K562 (cell line): ENCODE results near the gene IL23R. TPM values are rescaled to one million over a fixed set of nuclear protein-coding genes. Genes with fewer than 3 reads are reported as not detected.

Experiments
- ATAC-seq: fragments of 200-7000 bp; cut with Tn5 transposase; 3 replicates; pipeline ENCODE4 v1.9.1; 2020; ENCODE audit warnings: moderate library complexity
- BruUV-seq: library from RNA; stranded (reverse); fragments of 400-500 nt; replicated peaks from 2 replicates; lab custom pipeline; 2021; lab: Mats Ljungman, UMichigan
- CTCF ChIA-PET: fragments of 300-600 bp; formaldehyde crosslinking; extraction: SDS; loops from one replicate; lab custom pipeline; 2021; ENCODE audit warnings: low intra/inter-chr PET ratio; lab: Yijun Ruan, JAX
- POLR2A ChIA-PET: fragments of 300-600, 350-650 bp; sonication (Branson Sonifier 250); formaldehyde crosslinking; extraction: SDS; loops from one replicate; lab custom pipeline; 2021; ENCODE audit warnings: antibody characterized with exemption, inconsistent platforms; lab: Yijun Ruan, JAX
- DNase-seq, 4 experiments: peaks; one replicate each; pipeline versions ENCODE4 v3.0.0 to v3.0.0-alpha.2; 2011 to 2018; ENCODE audit warnings: low spot score in 3 of 4, mixed read lengths in 3 of 4; ENCODE audit errors: extremely low read depth in 1 of 4
- FAIRE-seq: peaks from 2 replicates; lab custom pipeline; 2011; peaks lifted over from hg19 to GRCh38; lab: Jason Lieb, UNC
- H2AFZ ChIP-seq: 2 replicates; pipeline ENCODE4 v1.6.0; 2011; ENCODE audit warnings: low read depth, low read length, control low read depth, inconsistent platforms
- H3K27ac ChIP-seq: fragments of 200-600 bp; 3 replicates; pipeline ENCODE4 v1.8.0; 2011; ENCODE audit warnings: low read depth, mild to moderate bottlenecking, control low read depth, inconsistent platforms, low read length, moderate library complexity, mixed read lengths; ENCODE audit errors: extremely low read depth
- H3K27me3 ChIP-seq, 2 experiments: fragments of 300-600 bp in 1 of 2; 2 replicates in 1 of 2; 3 replicates in 1 of 2; pipeline versions ENCODE4 v1.6.0 to v1.8.0; 2011; ENCODE audit warnings: inconsistent platforms in 2 of 2, low read length in 2 of 2, mild to moderate bottlenecking in 1 of 2, mixed read lengths in 1 of 2, moderate library complexity in 1 of 2; ENCODE audit not compliant: control insufficient read depth in 2 of 2, insufficient read depth in 2 of 2
- H3K36me3 ChIP-seq: fragments of 300-600 bp; 3 replicates; pipeline ENCODE4 v1.8.0; 2011; ENCODE audit warnings: mild to moderate bottlenecking, low read length, inconsistent platforms; ENCODE audit not compliant: control insufficient read depth, insufficient read depth
- H3K4me1 ChIP-seq, 2 experiments: fragments of 200-600 bp in 1 of 2; replicated peaks in 1 of 2; 2 replicates in 1 of 2; 3 replicates in 1 of 2; pipeline versions ENCODE4 v1.5.1 to v1.8.0; 2011; ENCODE audit warnings: inconsistent platforms in 2 of 2, low read length in 2 of 2, mild to moderate bottlenecking in 1 of 2, mixed read lengths in 1 of 2, moderate library complexity in 1 of 2; ENCODE audit not compliant: control insufficient read depth in 2 of 2, insufficient read depth in 2 of 2
- H3K4me2 ChIP-seq: 2 replicates; pipeline ENCODE4 v1.6.1; 2011; ENCODE audit warnings: low read length, control low read depth, inconsistent platforms, mixed read lengths; ENCODE audit not compliant: insufficient read depth
- H3K4me3 ChIP-seq: fragments of 200-600 bp; sonication (generic), shearing (Covaris generic); 2 replicates; pipeline ENCODE4 v1.5.1; 2016; ENCODE audit warnings: control low read depth, inconsistent platforms
- H3K79me2 ChIP-seq: fragments of 200-600 bp; 3 replicates; pipeline ENCODE4 v1.8.0; 2011; ENCODE audit warnings: low read length, inconsistent platforms; ENCODE audit not compliant: control insufficient read depth, insufficient read depth
- H3K9ac ChIP-seq, 2 experiments: 2 replicates each; pipeline versions ENCODE4 v1.6.0 to v1.6.1; 2011; ENCODE audit warnings: low read depth in 2 of 2, low read length in 2 of 2, control low read depth in 1 of 2, inconsistent platforms in 1 of 2, mild to moderate bottlenecking in 1 of 2, mixed read lengths in 1 of 2; ENCODE audit not compliant: insufficient read depth in 1 of 2
- H3K9me1 ChIP-seq: one replicate; pipeline ENCODE4 v1.6.0; 2011; ENCODE audit warnings: inconsistent platforms, mild to moderate bottlenecking, low read length, moderate library complexity; ENCODE audit not compliant: control insufficient read depth, insufficient read depth
- H3K9me3 ChIP-seq: replicated peaks from 2 replicates; pipeline ENCODE4 v1.5.1; 2011; ENCODE audit warnings: low read depth, low read length, inconsistent platforms; ENCODE audit not compliant: control insufficient read depth, insufficient read depth
- H4K20me1 ChIP-seq: replicated peaks from 2 replicates; pipeline ENCODE4 v1.6.1; 2011; ENCODE audit warnings: low read length, inconsistent platforms, mixed read lengths; ENCODE audit not compliant: control insufficient read depth, insufficient read depth
- MEF2A ChIP-seq: IDR thresholded peaks from 2 replicates; pipeline ENCODE4 v1.6.1; 2011; ENCODE audit warnings: low read depth, mild to moderate bottlenecking, low read length, moderate library complexity; ENCODE audit not compliant: control insufficient read depth
- NONO ChIP-seq, 2 experiments: fragments of 200-400 bp in 1 of 2; fragments of 450-650 bp in 1 of 2; formaldehyde crosslinking in 1 of 2; IDR thresholded peaks; 2 replicates each; pipeline ENCODE4 v1.6.1; 2017; ENCODE audit warnings: low read depth in 2 of 2, mild to moderate bottlenecking in 2 of 2, moderate library complexity in 2 of 2, low read length in 1 of 2
- NR3C1 ChIP-seq: sonication (generic); formaldehyde crosslinking; IDR thresholded peaks from 2 replicates; pipeline ENCODE4 v1.8.1; 2022; ENCODE audit warnings: missing genetic modification reagents
- TCF3 ChIP-seq: sonication (generic); formaldehyde crosslinking; IDR thresholded peaks from 2 replicates; pipeline ENCODE4 v1.4.0; 2020; ENCODE audit warnings: mild to moderate bottlenecking, missing genetic modification reagents
- ZNF146 ChIP-seq: IDR thresholded peaks from one replicate; pipeline ENCODE4 v1.6.1; 2018; ENCODE audit warnings: missing compliant biosample characterization; ENCODE audit not compliant: unreplicated experiment
- ZNF41 ChIP-seq: fragments of 250-450 bp; sonication (Bioruptor Pico); conservative IDR thresholded peaks from 2 replicates; pipeline ENCODE4 v1.4.0; 2020; ENCODE audit warnings: mild to moderate bottlenecking
- ZNF717 ChIP-seq: fragments of 250-450 bp; sonication (Bioruptor Pico); IDR thresholded peaks from 2 replicates; pipeline ENCODE4 v1.5.0; 2021
- ZNF76 ChIP-seq: fragments of 250-450 bp; sonication (Bioruptor Pico); IDR thresholded peaks from 2 replicates; pipeline ENCODE4 v1.4.0; 2020; ENCODE audit warnings: mild to moderate bottlenecking, moderate library complexity, borderline replicate concordance
- ZNF766 ChIP-seq: fragments of 200-800 bp; sonication (Bioruptor generic); conservative IDR thresholded peaks from 2 replicates; pipeline ENCODE4 v1.6.1; 2016; ENCODE audit warnings: missing genetic modification characterization, missing compliant biosample characterization
- ZNF830 ChIP-seq: fragments of 250-450 bp; sonication (Bioruptor Pico); IDR thresholded peaks from 2 replicates; pipeline ENCODE4 v1.5.0; 2021; ENCODE audit warnings: mild to moderate bottlenecking
- WGBS: fragments of 100-300 bp; shearing (Covaris generic); methylation state at CpG from one replicate; pipeline ENCODE4 v1.1.6; 2016; ENCODE audit warnings: low coverage, mixed read lengths; ENCODE audit not compliant: insufficient coverage; ENCODE audit errors: missing lambda C conversion rate; 5-methylcytosine and 5-hydroxymethylcytosine counted together
- in situ Hi-C: fragments of 300-500 bp; cut with MboI; formaldehyde crosslinking; loops from 4 replicates; pipeline ENCODE4 v1.15.0; 2018; ENCODE audit warnings: inconsistent platforms, mixed read lengths
- intact Hi-C: fragments of 100-400 bp; cut with micrococcal nuclease; formaldehyde crosslinking; loops from 2 replicates; pipeline ENCODE4 v1.14.2; 2022
- polyA plus RNA-seq, 8 experiments: library from polyadenylated mRNA; depleted of rRNA in 4 of 8; stranded (reverse) in 5 of 8; unstranded in 3 of 8; fragments of >200 nt; fragmentation: Nextera tagmentation in 2 of 8; fragmentation: Illumina TruSeq in 1 of 8; extraction: Ambion mirVana in 2 of 8; extraction: Trizol in 1 of 8; gene quantifications; 2 replicates each; pipeline versions ENCODE4 v1.2.1 to v1.2.3, GENCODE V29; 2011 to 2014; ENCODE audit warnings: inconsistent platforms in 1 of 8, missing spikeins in 1 of 8
- total RNA-seq, 7 experiments: library from RNA; depleted of rRNA in 6 of 7; stranded (reverse); fragments of >200 nt in 6 of 7; fragmentation: Illumina TruSeq in 2 of 7; extraction: Trizol in 2 of 7; gene quantifications; 2 replicates each; pipeline versions ENCODE4 v1.2.1 to v1.2.3, GENCODE V29; 2011 to 2021; ENCODE audit warnings: low replicate concordance in 1 of 7
- TF ChIP-seq, protein P1 (sequence below): sonication (generic); formaldehyde crosslinking; IDR thresholded peaks from 2 replicates; pipeline ENCODE4 v1.8.0; 2023; ENCODE audit warnings: mild to moderate bottlenecking, missing genetic modification reagents
- TF ChIP-seq, protein P2 (sequence below): fragments of 250-450 bp; sonication (Bioruptor Pico); IDR thresholded peaks from 2 replicates; pipeline ENCODE4 v1.8.0; 2021; ENCODE audit warnings: moderate library complexity, mild to moderate bottlenecking, inconsistent platforms
- TF ChIP-seq, protein P3 (sequence below): fragments of 250-450 bp; sonication (Bioruptor Pico); IDR thresholded peaks from 2 replicates; pipeline ENCODE4 v1.8.0; 2022; ENCODE audit warnings: inconsistent platforms
- TF ChIP-seq, protein P4 (sequence below), 2 experiments: IDR thresholded peaks; 2 replicates each; pipeline ENCODE4 v1.6.1; 2011; ENCODE audit warnings: borderline replicate concordance in 1 of 2, control low read depth in 1 of 2, low read depth in 1 of 2, low read length in 1 of 2, mild to moderate bottlenecking in 1 of 2, mixed read lengths in 1 of 2, moderate library complexity in 1 of 2; ENCODE audit not compliant: insufficient read depth in 1 of 2, insufficient read length in 1 of 2, poor library complexity in 1 of 2, severe bottlenecking in 1 of 2; ENCODE audit errors: extremely low read depth in 1 of 2

IL23R gene
- total and polyA plus RNA-seq, 9 of the 15 experiments (the other 6 are each of a cell fraction or from before 2014, with no cell fraction given) = 4.4 to 52.7 (median 22.8) TPM

DNA sequence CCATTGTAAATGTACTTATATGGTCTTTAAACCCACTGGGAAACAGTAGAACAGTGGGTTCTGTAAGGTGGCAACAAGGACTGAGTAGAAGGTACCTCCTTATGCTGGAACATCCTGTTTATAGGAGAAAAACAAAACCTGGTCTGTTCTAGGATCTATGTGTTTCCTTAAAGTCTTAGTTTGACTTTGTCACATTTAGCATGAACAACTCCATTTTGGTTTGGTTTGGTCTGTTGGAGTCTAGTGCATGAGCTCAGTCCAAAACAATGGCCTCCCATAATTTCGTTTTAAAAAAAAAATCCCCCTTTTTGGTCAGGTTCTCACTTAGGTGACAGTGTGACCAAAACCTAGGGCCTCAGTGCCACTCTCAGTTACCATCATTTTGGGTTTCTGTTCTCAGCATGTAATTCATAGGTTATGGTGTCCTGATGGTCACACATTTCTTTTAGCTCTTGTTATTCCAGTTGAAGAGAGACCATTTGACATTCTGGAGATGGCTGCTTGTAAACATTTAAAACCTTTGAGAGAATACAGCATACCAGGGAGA, 75.0 kb downstream of the IL23R start:
- WGBS = 0% methylated on average over 1 of the region's 1 CpG
- no peaks in the 10 kb centered on the region; the same call in 2 of the 3 replicates for H3K79me2 ChIP-seq
- POLR2A ChIA-PET = interaction anchor here (0.8 to 2.0 kb wide), 2 partner anchors 16 to 46 kb away, joined by 3 to 5 read pairs; no protein-coding TSS in a partner anchor

DNA sequence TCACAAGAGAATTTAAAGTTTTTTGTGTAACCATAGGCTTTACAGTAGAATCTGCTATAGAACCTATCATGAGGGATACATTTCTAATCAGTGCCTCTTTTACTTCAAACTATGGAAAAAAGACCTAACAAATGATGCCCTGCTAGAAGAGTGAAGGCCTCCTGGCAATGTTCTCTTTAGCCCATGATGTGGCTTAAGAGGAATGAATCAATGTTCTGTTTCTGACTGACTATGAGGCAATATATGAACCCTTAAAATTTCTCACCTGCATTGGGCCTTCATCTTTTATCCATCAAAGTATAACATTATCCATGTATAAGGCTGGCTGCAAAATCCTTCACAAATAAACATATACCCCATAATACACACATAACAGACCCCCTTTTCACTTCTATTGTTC, 75.8 kb downstream of the IL23R start:
- H3K27ac ChIP-seq = no peak overlapping the region
- no TSS peak for BruUV-seq
- intact Hi-C loops = no loop called here
- H3K36me3 ChIP-seq = peaks cover 28% of the 10 kb centered on the region; the same call in 2 of the 3 replicates
- H3K4me2 ChIP-seq = no peak overlapping the region
- H3K9me3 ChIP-seq = no peaks in the 10 kb centered on the region
- DNase-seq (no peak), FAIRE-seq (no peak), ATAC-seq (no peak)
- no peaks in the 10 kb centered on the region for H3K9me1 ChIP-seq
- no peak overlapping the region for H2AFZ ChIP-seq
- H3K9ac ChIP-seq = no peak overlapping the region
- in situ Hi-C loops = no loop called here
- POLR2A ChIA-PET = interaction anchor here (0.8 to 2.0 kb wide), 2 partner anchors 17 to 46 kb away, joined by 3 to 5 read pairs; no protein-coding TSS in a partner anchor
- H4K20me1 ChIP-seq = no peaks in the 10 kb centered on the region
- CTCF ChIA-PET = no interaction called here
- H3K79me2 ChIP-seq = no peaks in the 10 kb centered on the region; the same call in 2 of the 3 replicates
- no peaks in the 10 kb centered on the region for H3K27me3 ChIP-seq
- H3K4me1 ChIP-seq = no peaks in the 10 kb centered on the region
- H3K4me3 ChIP-seq = no peak overlapping the region
- TF ChIP-seq ZNF146 (CRISPR knock-in tag) (no peak), ZNF76 (no peak), MEF2A (no peak), ZNF830 (CRISPR knock-in tag) (no peak), NONO (IDR thresholded peaks at IDR 0.05; ENCODE audit: low read depth in 2 of 2, low read length in 1 of 2) (no peak), NR3C1 (CRISPR knock-in tag) (no peak)
- TF ChIP-seq, protein P1, sequence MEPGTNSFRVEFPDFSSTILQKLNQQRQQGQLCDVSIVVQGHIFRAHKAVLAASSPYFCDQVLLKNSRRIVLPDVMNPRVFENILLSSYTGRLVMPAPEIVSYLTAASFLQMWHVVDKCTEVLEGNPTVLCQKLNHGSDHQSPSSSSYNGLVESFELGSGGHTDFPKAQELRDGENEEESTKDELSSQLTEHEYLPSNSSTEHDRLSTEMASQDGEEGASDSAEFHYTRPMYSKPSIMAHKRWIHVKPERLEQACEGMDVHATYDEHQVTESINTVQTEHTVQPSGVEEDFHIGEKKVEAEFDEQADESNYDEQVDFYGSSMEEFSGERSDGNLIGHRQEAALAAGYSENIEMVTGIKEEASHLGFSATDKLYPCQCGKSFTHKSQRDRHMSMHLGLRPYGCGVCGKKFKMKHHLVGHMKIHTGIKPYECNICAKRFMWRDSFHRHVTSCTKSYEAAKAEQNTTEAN (CRISPR knock-in tag) = no peak
- TF ChIP-seq, protein P2, sequence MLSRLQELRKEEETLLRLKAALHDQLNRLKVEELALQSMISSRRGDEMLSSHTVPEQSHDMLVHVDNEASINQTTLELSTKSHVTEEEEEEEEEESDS (CRISPR knock-in tag) = no peak
- TF ChIP-seq, protein P3, sequence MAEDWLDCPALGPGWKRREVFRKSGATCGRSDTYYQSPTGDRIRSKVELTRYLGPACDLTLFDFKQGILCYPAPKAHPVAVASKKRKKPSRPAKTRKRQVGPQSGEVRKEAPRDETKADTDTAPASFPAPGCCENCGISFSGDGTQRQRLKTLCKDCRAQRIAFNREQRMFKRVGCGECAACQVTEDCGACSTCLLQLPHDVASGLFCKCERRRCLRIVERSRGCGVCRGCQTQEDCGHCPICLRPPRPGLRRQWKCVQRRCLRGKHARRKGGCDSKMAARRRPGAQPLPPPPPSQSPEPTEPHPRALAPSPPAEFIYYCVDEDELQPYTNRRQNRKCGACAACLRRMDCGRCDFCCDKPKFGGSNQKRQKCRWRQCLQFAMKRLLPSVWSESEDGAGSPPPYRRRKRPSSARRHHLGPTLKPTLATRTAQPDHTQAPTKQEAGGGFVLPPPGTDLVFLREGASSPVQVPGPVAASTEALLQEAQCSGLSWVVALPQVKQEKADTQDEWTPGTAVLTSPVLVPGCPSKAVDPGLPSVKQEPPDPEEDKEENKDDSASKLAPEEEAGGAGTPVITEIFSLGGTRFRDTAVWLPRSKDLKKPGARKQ = no peak

More for the DNA sequence above, 75.0 kb downstream of the IL23R start:
- Histone ChIP-seq H3K9ac (no peak overlapping the region), H3K36me3 (peaks cover 33% of the 10 kb centered on the region; the same call in 2 of the 3 replicates), H2AFZ (no peak overlapping the region), H3K4me3 (no peak overlapping the region), H3K9me3 (no peaks in the 10 kb centered on the region), H3K4me2 (no peak overlapping the region), H3K4me1 (no peaks in the 10 kb centered on the region), H3K27me3 (no peaks in the 10 kb centered on the region), H3K27ac (no peak overlapping the region), H3K9me1 (no peaks in the 10 kb centered on the region), H4K20me1 (no peaks in the 10 kb centered on the region)
- intact Hi-C loops = no loop called here
- no peak for TF ChIP-seq ZNF717 (CRISPR knock-in tag)
- no peak for TF ChIP-seq ZNF766 (CRISPR knock-in tag)
- no peak for TF ChIP-seq ZNF41
- TF ChIP-seq TCF3 (CRISPR knock-in tag) = no peak
- TF ChIP-seq, protein P4, sequence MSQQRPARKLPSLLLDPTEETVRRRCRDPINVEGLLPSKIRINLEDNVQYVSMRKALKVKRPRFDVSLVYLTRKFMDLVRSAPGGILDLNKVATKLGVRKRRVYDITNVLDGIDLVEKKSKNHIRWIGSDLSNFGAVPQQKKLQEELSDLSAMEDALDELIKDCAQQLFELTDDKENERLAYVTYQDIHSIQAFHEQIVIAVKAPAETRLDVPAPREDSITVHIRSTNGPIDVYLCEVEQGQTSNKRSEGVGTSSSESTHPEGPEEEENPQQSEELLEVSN (IDR thresholded peaks at IDR 0.05; ENCODE audit: borderline replicate concordance in 1 of 2, extremely low read depth in 1 of 2, insufficient read depth in 1 of 2, insufficient read length in 1 of 2, low read depth in 1 of 2, low read length in 1 of 2, poor library complexity in 1 of 2, severe bottlenecking in 1 of 2) = no peak
- no peak for ATAC-seq
- in situ Hi-C loops = no loop called here
- DNase-seq = no peak
- BruUV-seq = no TSS peak
- CTCF ChIA-PET = no interaction called here
- no peak for FAIRE-seq
